ENCODE results near the gene VTI1B. TPM values are rescaled to one million over a fixed set of nuclear protein-coding genes. Genes with fewer than 3 reads are reported as not detected.

Gene VTI1B
- polyA plus RNA-seq, 1 donor (not counting 4 experiments of a cell fraction or from before 2014, with no cell fraction given): 94.4 TPM

GRCh38 chr14:67622675-67623074 lies 51.8 kb downstream of the VTI1B start:
- H3K36me3 ChIP-seq (ENCODE audit: control insufficient read depth in 2 of 2, extremely low read depth in 1 of 2, insufficient read depth in 2 of 2, low read length in 2 of 2): peaks cover 0 to 4% of the 10 kb centered on the region in 2 experiments
- peaks cover 30% of the 10 kb centered on the region for H3K4me1 ChIP-seq (ENCODE audit: control insufficient read depth, extremely low read depth, insufficient read depth, low read length)
- no peaks in the 10 kb centered on the region for H4K20me1 ChIP-seq (ENCODE audit: control insufficient read depth, extremely low read depth, insufficient read depth, low read length)
- TF ChIP-seq EZH2 (IDR thresholded peaks at IDR 0.05; ENCODE audit: low read length): no peak
- TF ChIP-seq, protein P1, sequence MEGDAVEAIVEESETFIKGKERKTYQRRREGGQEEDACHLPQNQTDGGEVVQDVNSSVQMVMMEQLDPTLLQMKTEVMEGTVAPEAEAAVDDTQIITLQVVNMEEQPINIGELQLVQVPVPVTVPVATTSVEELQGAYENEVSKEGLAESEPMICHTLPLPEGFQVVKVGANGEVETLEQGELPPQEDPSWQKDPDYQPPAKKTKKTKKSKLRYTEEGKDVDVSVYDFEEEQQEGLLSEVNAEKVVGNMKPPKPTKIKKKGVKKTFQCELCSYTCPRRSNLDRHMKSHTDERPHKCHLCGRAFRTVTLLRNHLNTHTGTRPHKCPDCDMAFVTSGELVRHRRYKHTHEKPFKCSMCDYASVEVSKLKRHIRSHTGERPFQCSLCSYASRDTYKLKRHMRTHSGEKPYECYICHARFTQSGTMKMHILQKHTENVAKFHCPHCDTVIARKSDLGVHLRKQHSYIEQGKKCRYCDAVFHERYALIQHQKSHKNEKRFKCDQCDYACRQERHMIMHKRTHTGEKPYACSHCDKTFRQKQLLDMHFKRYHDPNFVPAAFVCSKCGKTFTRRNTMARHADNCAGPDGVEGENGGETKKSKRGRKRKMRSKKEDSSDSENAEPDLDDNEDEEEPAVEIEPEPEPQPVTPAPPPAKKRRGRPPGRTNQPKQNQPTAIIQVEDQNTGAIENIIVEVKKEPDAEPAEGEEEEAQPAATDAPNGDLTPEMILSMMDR (optimal IDR thresholded peaks at IDR 0.05 in 1 of 3, IDR thresholded peaks at IDR 0.05 in 1 of 3, conservative IDR thresholded peaks at IDR 0.05 in 1 of 3; ENCODE audit: extremely low read depth in 1 of 3, insufficient read depth in 2 of 3, low read length in 3 of 3): no peak
- peak; percentile 55 for FAIRE-seq
- no peaks in the 10 kb centered on the region for H3K27me3 ChIP-seq (ENCODE audit: control insufficient read depth, extremely low read depth, insufficient read depth, low read length)
- H3K4me2 ChIP-seq (ENCODE audit: control insufficient read depth, extremely low read depth, insufficient read depth, low read depth, low read length): peak overlapping the region; percentile 72
- peak; percentile 30 for DNase-seq (ENCODE audit: low read depth, low spot score)
- dilution Hi-C loops (cut with MboI; ENCODE audit: extremely low pct_ligation_motif_present, low sequenced_read_pairs): no loop called here
- peak overlapping the region; percentile 57 for H3K9ac ChIP-seq (ENCODE audit: control insufficient read depth, extremely low read depth, insufficient read depth, low read length)
- H3K9me1 ChIP-seq (ENCODE audit: control insufficient read depth, extremely low read depth, insufficient read depth, low read length): no peaks in the 10 kb centered on the region
- H3K27ac ChIP-seq (ENCODE audit: control insufficient read depth, insufficient read depth, low read length): peak overlapping the region; percentile 92
- no peaks in the 10 kb centered on the region for H3K9me3 ChIP-seq (ENCODE audit: control insufficient read depth, low read depth, low read length)
- peak overlapping the region; percentile 27 for H2AFZ ChIP-seq (ENCODE audit: control insufficient read depth, low read length)
- H3K79me2 ChIP-seq (ENCODE audit: control insufficient read depth, insufficient read depth, low read length): no peaks in the 10 kb centered on the region
- peak overlapping the region in 1 of 3 experiments; percentile 36 for H3K4me3 ChIP-seq (ENCODE audit: control insufficient read depth in 2 of 3, extremely low read depth in 1 of 3, insufficient read depth in 2 of 3, low read depth in 1 of 3, low read length in 3 of 3)

DNA sequence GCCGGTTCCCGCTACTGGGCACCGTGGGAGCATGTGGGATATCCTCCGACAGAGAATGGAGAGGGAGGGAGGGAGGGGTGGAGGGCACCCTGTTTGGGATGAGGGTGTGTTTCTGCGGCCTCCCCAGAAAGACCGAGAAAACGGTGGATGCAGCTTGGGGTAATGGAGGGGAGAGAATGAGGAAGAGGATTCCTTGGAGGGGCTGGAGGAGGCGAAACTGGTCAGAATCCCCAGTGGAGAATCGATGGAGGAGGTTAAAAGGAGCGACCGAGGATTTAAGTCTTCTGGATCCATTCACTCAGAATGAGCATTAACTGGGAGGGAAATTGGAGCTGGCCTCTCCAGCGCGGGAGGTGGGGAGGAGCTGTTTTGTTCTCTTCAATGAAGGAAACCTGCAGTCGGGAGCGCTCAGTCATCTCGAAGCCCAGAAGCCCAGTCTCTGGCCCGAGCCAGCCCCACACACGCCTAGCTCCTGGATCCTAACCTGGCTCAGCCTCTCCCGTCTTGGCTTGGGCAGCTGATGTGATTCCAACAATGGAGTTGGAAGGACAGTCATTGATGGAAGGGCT lies 54.1 kb downstream of the VTI1B start:
- H3K27ac ChIP-seq (ENCODE audit: control insufficient read depth, insufficient read depth, low read length): peak overlapping the region; percentile 71
- no peaks in the 10 kb centered on the region for H3K9me3 ChIP-seq (ENCODE audit: control insufficient read depth, low read depth, low read length)
- H3K9ac ChIP-seq (ENCODE audit: control insufficient read depth, extremely low read depth, insufficient read depth, low read length): peak overlapping the region; percentile 73
- peak overlapping the region; percentile 94 for H2AFZ ChIP-seq (ENCODE audit: control insufficient read depth, low read length)
- FAIRE-seq: no peak
- peaks cover 30% of the 10 kb centered on the region for H3K4me1 ChIP-seq (ENCODE audit: control insufficient read depth, extremely low read depth, insufficient read depth, low read length)
- dilution Hi-C loops (cut with MboI; ENCODE audit: extremely low pct_ligation_motif_present, low sequenced_read_pairs): no loop called here
- no peaks in the 10 kb centered on the region for H3K9me1 ChIP-seq (ENCODE audit: control insufficient read depth, extremely low read depth, insufficient read depth, low read length)
- no peaks in the 10 kb centered on the region for H3K79me2 ChIP-seq (ENCODE audit: control insufficient read depth, insufficient read depth, low read length)
- H3K4me3 ChIP-seq (ENCODE audit: control insufficient read depth in 2 of 3, extremely low read depth in 1 of 3, insufficient read depth in 2 of 3, low read depth in 1 of 3, low read length in 3 of 3): peak overlapping the region; percentile 51 to 78 (median 75)
- peaks cover 0 to 4% of the 10 kb centered on the region in 2 experiments for H3K36me3 ChIP-seq (ENCODE audit: control insufficient read depth in 2 of 2, extremely low read depth in 1 of 2, insufficient read depth in 2 of 2, low read length in 2 of 2)
- H3K4me2 ChIP-seq (ENCODE audit: control insufficient read depth, extremely low read depth, insufficient read depth, low read depth, low read length): peak overlapping the region; percentile 76
- TF ChIP-seq, protein P1 (optimal IDR thresholded peaks at IDR 0.05 in 1 of 3, IDR thresholded peaks at IDR 0.05 in 1 of 3, conservative IDR thresholded peaks at IDR 0.05 in 1 of 3; ENCODE audit: extremely low read depth in 1 of 3, insufficient read depth in 2 of 3, low read length in 3 of 3): no peak
- TF ChIP-seq EZH2 (IDR thresholded peaks at IDR 0.05; ENCODE audit: low read length): no peak
- DNase-seq (ENCODE audit: low read depth, low spot score): no peak
- no peaks in the 10 kb centered on the region for H3K27me3 ChIP-seq (ENCODE audit: control insufficient read depth, extremely low read depth, insufficient read depth, low read length)
- H4K20me1 ChIP-seq (ENCODE audit: control insufficient read depth, extremely low read depth, insufficient read depth, low read length): no peaks in the 10 kb centered on the region

All from keratinocyte (primary cell).